GM23338 (cell line): ENCODE measurements around the gene TSPAN6. TPM values are rescaled to one million over a fixed set of nuclear protein-coding genes. Genes with fewer than 3 reads are reported as not detected.

Experiments used
- ATAC-seq: fragments of 200-7000 bp; cut with Tn5 transposase; 3 replicates; pipeline ENCODE4 v1.9.1; 2020
- DNase-seq: peaks from one replicate; pipeline ENCODE4 v3.0.0-alpha.2; 2015; ENCODE audit warnings: low spot score
- H2AFZ ChIP-seq: fragments of 200-600 bp; sonication (generic); 2 replicates; pipeline ENCODE4 v1.8.0; 2016; ENCODE audit warnings: antibody characterized with exemption, mild to moderate bottlenecking, moderate library complexity
- H3F3A ChIP-seq: fragments of 200-600 bp; sonication (generic); replicated peaks from 2 replicates; pipeline ENCODE4 v1.8.0; 2017; ENCODE audit warnings: antibody characterized with exemption, mixed run types, low read depth
- H3K27ac ChIP-seq: fragments of 200-600 bp; sonication (generic); 2 replicates; pipeline ENCODE4 v1.6.1; 2016; ENCODE audit warnings: low read depth
- H3K27me3 ChIP-seq: fragments of 200-600 bp; sonication (generic); 2 replicates; pipeline ENCODE4 v1.8.0; 2016; ENCODE audit warnings: mild to moderate bottlenecking, mixed run types, moderate library complexity; ENCODE audit not compliant: insufficient read depth
- H3K36me3 ChIP-seq: fragments of 200-600 bp; sonication (generic); 2 replicates; pipeline ENCODE4 v1.8.0; 2016; ENCODE audit warnings: mild to moderate bottlenecking; ENCODE audit not compliant: insufficient read depth
- H3K4me1 ChIP-seq: fragments of 200-600 bp; sonication (generic); 2 replicates; pipeline ENCODE4 v1.8.0; 2016; ENCODE audit warnings: mild to moderate bottlenecking, moderate library complexity; ENCODE audit not compliant: insufficient read depth
- H3K4me2 ChIP-seq: fragments of 200-600 bp; sonication (generic); 2 replicates; pipeline ENCODE4 v1.7.1; 2017; ENCODE audit warnings: mixed run types
- H3K4me3 ChIP-seq: fragments of 200-600 bp; sonication (generic); 2 replicates; pipeline ENCODE4 v1.6.1; 2016; ENCODE audit warnings: mixed run types
- H3K79me2 ChIP-seq: fragments of 200-600 bp; sonication (generic); replicated peaks from 2 replicates; pipeline ENCODE4 v1.8.0; 2017; ENCODE audit warnings: mild to moderate bottlenecking; ENCODE audit not compliant: insufficient read depth
- H3K9me2 ChIP-seq: fragments of 200-600 bp; sonication (generic); 2 replicates; pipeline ENCODE4 v1.8.0; 2017; ENCODE audit not compliant: insufficient read depth
- H4K20me1 ChIP-seq: fragments of 200-600 bp; sonication (generic); replicated peaks from 2 replicates; pipeline ENCODE4 v1.8.0; 2017; ENCODE audit warnings: mild to moderate bottlenecking; ENCODE audit not compliant: insufficient read depth
- H3K27ac Mint-ChIP-seq: 2 replicates; pipeline ENCODE4 v1.8.0; 2020; ENCODE audit warnings: inconsistent platforms, mild to moderate bottlenecking, moderate library complexity, mixed read lengths
- H3K27me3 Mint-ChIP-seq: 3 replicates; pipeline ENCODE4 v1.8.0; 2022; ENCODE audit warnings: low read depth, mild to moderate bottlenecking, moderate library complexity, mixed read lengths, inconsistent platforms; ENCODE audit not compliant: insufficient read depth, poor library complexity
- H3K36me3 Mint-ChIP-seq: 3 replicates; pipeline ENCODE4 v1.8.0; 2021; ENCODE audit warnings: low read depth, mild to moderate bottlenecking, inconsistent platforms, moderate library complexity, mixed read lengths
- H3K4me1 Mint-ChIP-seq: 3 replicates; pipeline ENCODE4 v1.8.0; 2020; ENCODE audit warnings: mild to moderate bottlenecking, inconsistent platforms, mixed read lengths
- H3K4me3 Mint-ChIP-seq: 3 replicates; pipeline ENCODE4 v1.8.0; 2021; ENCODE audit warnings: moderate library complexity, mild to moderate bottlenecking, inconsistent platforms, mixed read lengths
- H3K9me3 Mint-ChIP-seq: 3 replicates; pipeline ENCODE4 v1.8.0; 2020; ENCODE audit warnings: moderate library complexity, mild to moderate bottlenecking, inconsistent platforms, mixed read lengths
- CTCF ChIP-seq, 2 experiments: fragments of 200-600 bp in 1 of 2; sonication (generic) in 1 of 2; conservative IDR thresholded peaks; 2 replicates each; pipeline versions ENCODE4 v1.5.1 to v1.6.1; 2016 to 2017; ENCODE audit warnings: antibody characterized with exemption in 2 of 2, low read depth in 2 of 2, mild to moderate bottlenecking in 2 of 2, moderate library complexity in 1 of 2
- EZH2 ChIP-seq: fragments of 200-600 bp; sonication (generic); IDR thresholded peaks from one replicate; pipeline ENCODE4 v1.8.0; 2017; ENCODE audit warnings: antibody characterized with exemption, mild to moderate bottlenecking, low read depth; ENCODE audit not compliant: unreplicated experiment
- EZH2phosphoT487 ChIP-seq: fragments of 200-600 bp; sonication (generic); IDR thresholded peaks from one replicate; pipeline ENCODE4 v1.8.1; 2018; ENCODE audit warnings: antibody characterized with exemption; ENCODE audit not compliant: unreplicated experiment
- NANOG ChIP-seq: IDR thresholded peaks from 2 replicates; pipeline ENCODE4 v1.6.1; 2016; ENCODE audit warnings: antibody characterized with exemption, borderline replicate concordance
- ZNF331 ChIP-seq: fragments of 250-450 bp; sonication (Bioruptor Pico); IDR thresholded peaks from 2 replicates; pipeline ENCODE4 v1.5.0; 2020; ENCODE audit warnings: low read depth, mild to moderate bottlenecking, moderate library complexity
- ZNF462 ChIP-seq: fragments of 250-450 bp; sonication (Bioruptor Pico); IDR thresholded peaks from 2 replicates; pipeline ENCODE4 v1.5.0; 2020; ENCODE audit warnings: mild to moderate bottlenecking, moderate library complexity
- polyA plus RNA-seq: library from polyadenylated mRNA; unstranded; fragments of >200 nt; fragmentation: Nextera tagmentation; extraction: Ambion mirVana; gene quantifications from 2 replicates; pipeline ENCODE4 v1.2.1, GENCODE V29; 2016
- total RNA-seq: library from RNA; depleted of rRNA; stranded (reverse); fragments of >200 nt; shearing (Covaris generic); gene quantifications from 2 replicates; pipeline ENCODE4 v1.2.3, GENCODE V29; 2014

The TSPAN6 gene
- total and polyA plus RNA-seq, 2 experiments from 2014 or later, result 55.6 to 75.3 TPM

GRCh38 chrX:100685997-100686305 is 49.3 kb upstream of the TSPAN6 start (continued):
- no peak for TF ChIP-seq ZNF462 (CRISPR knock-in tag)

- no peak overlapping the region for H3K27ac ChIP-seq
- no peaks in the 10 kb centered on the region for H3K9me2 ChIP-seq
- no peaks in the 10 kb centered on the region for H3K79me2 ChIP-seq
- no peaks in the 10 kb centered on the region for H3K4me1 ChIP-seq
- Mint-ChIP-seq H3K4me1 (no peaks in the 10 kb centered on the region), H3K27me3 (no peaks in the 10 kb centered on the region), H3K36me3 (no peaks in the 10 kb centered on the region), H3K9me3 (no peaks in the 10 kb centered on the region), H3K27ac (no peak overlapping the region), H3K4me3 (no peak overlapping the region)
- H3K27me3 ChIP-seq, result no peaks in the 10 kb centered on the region
- H3F3A ChIP-seq, result no peaks in the 10 kb centered on the region
- H4K20me1 ChIP-seq, result no peaks in the 10 kb centered on the region
- H3K4me3 ChIP-seq, result no peak overlapping the region
- no peak overlapping the region for H2AFZ ChIP-seq
- ATAC-seq, result peak; percentile 85
- TF ChIP-seq ZNF331 (no peak), EZH2 (no peak), EZH2phosphoT487 (no peak), ZNF462 (CRISPR knock-in tag) (no peak), NANOG (no peak), CTCF (conservative IDR thresholded peaks at IDR 0.05; ENCODE audit: low read depth in 2 of 2) (peak; percentile 71 to 83)
- no peak overlapping the region for H3K4me2 ChIP-seq
- peak; percentile 81 for DNase-seq
- H3K36me3 ChIP-seq, result no peaks in the 10 kb centered on the region
These were observed 48.8 kb upstream of the TSPAN6 start for GRCh38 chrX:100685284-100685996.
